HepG2 (cell line): ENCODE measurements around the gene ESAM. TPM values are rescaled to one million over a fixed set of nuclear protein-coding genes. Genes with fewer than 3 reads are reported as not detected.

ENCODE experiments used
- AKAP8 ChIP-seq: sonication (generic); formaldehyde crosslinking; IDR thresholded peaks from 2 replicates; pipeline ENCODE4 v1.5.1; 2020; ENCODE audit warnings: mild to moderate bottlenecking, missing genetic modification reagents
- FUBP1 ChIP-seq: sonication (generic); formaldehyde crosslinking; IDR thresholded peaks from 2 replicates; pipeline ENCODE4 v1.5.1; 2020; ENCODE audit warnings: missing genetic modification reagents, mild to moderate bottlenecking, borderline replicate concordance
- GABPB1 ChIP-seq: IDR thresholded peaks from 2 replicates; pipeline ENCODE4 v1.6.1; 2016; ENCODE audit warnings: mild to moderate bottlenecking, missing genetic modification reagents, moderate library complexity, missing compliant biosample characterization
- MLXIP ChIP-seq: sonication (generic); formaldehyde crosslinking; IDR thresholded peaks from 2 replicates; pipeline ENCODE4 v1.9.0; 2021; ENCODE audit warnings: missing genetic modification reagents, borderline replicate concordance
- REPIN1 ChIP-seq: sonication (generic); formaldehyde crosslinking; IDR thresholded peaks from 2 replicates; pipeline ENCODE4 v1.8.0; 2022; ENCODE audit warnings: missing genetic modification reagents, low read depth, mild to moderate bottlenecking, borderline replicate concordance
- RERE ChIP-seq: IDR thresholded peaks from 2 replicates; pipeline ENCODE4 v1.6.1; 2016; ENCODE audit warnings: low read depth, missing genetic modification reagents, missing compliant biosample characterization
- SOX6 ChIP-seq, 2 experiments: fragments of 450-650 bp in 1 of 2; sonication (generic) in 1 of 2; formaldehyde crosslinking in 1 of 2; IDR thresholded peaks; 2 replicates each; pipeline versions ENCODE4 v1.4.0 to v1.6.1; 2017 to 2020; ENCODE audit warnings: antibody characterized with exemption in 1 of 2, mild to moderate bottlenecking in 1 of 2, missing genetic modification reagents in 1 of 2
- TFE3 ChIP-seq: IDR thresholded peaks from 2 replicates; pipeline ENCODE4 v1.6.1; 2016
- U2AF2 ChIP-seq: fragments of 200-400 bp; formaldehyde crosslinking; IDR thresholded peaks from 2 replicates; pipeline ENCODE4 v1.6.1; 2017; ENCODE audit warnings: low read depth, mild to moderate bottlenecking, low read length
- ZNF512B ChIP-seq: sonication (generic); formaldehyde crosslinking; IDR thresholded peaks from 2 replicates; pipeline ENCODE4 v1.5.1; 2020; ENCODE audit warnings: missing genetic modification reagents, mild to moderate bottlenecking, borderline replicate concordance
- ZNF530 ChIP-seq: sonication (generic); formaldehyde crosslinking; IDR thresholded peaks from 2 replicates; pipeline ENCODE4 v1.5.0; 2020; ENCODE audit warnings: low read depth, mild to moderate bottlenecking, missing genetic modification reagents
- ZNF749 ChIP-seq: sonication (generic); formaldehyde crosslinking; IDR thresholded peaks from 2 replicates; pipeline ENCODE4 v1.8.0; 2022; ENCODE audit warnings: mild to moderate bottlenecking, missing genetic modification reagents, moderate library complexity, borderline replicate concordance
- polyA plus RNA-seq, 8 experiments: library from polyadenylated mRNA; depleted of rRNA in 3 of 8; stranded (reverse) in 7 of 8; unstranded in 1 of 8; fragments of >200 nt; fragmentation: Illumina TruSeq in 4 of 8; extraction: Trizol in 4 of 8; gene quantifications; 2 replicates each; pipeline versions ENCODE4 v1.2.1 to v1.2.3, GENCODE V29; 2011 to 2016; ENCODE audit warnings: low read depth in 4 of 8, missing spikeins in 1 of 8, mixed read lengths in 1 of 8; ENCODE audit not compliant: insufficient read depth in 1 of 8
- total RNA-seq, 5 experiments: library from RNA; depleted of rRNA; stranded (reverse); fragments of >200 nt; fragmentation: Illumina TruSeq; extraction: Trizol; gene quantifications; 2 replicates each; pipeline ENCODE4 v1.2.3, GENCODE V29; 2016; ENCODE audit warnings: low read depth in 1 of 5

The ESAM gene
- total and polyA plus RNA-seq, 2 of the 13 experiments (the other 11 are each of a cell fraction or from before 2014, with no cell fraction given) = 1.2 to 6.8 TPM

- no peak for TF ChIP-seq ZNF512B (CRISPR knock-in tag)
- no peak for TF ChIP-seq U2AF2
- peak; percentile 95 for TF ChIP-seq GABPB1 (CRISPR knock-in tag)
- no peak for TF ChIP-seq SOX6 (IDR thresholded peaks at IDR 0.05)
- peak; percentile 68 for TF ChIP-seq SOX6 (CRISPR knock-in tag; IDR thresholded peaks at IDR 0.05)
- no peak for TF ChIP-seq MLXIP
- TF ChIP-seq REPIN1 = peak; percentile 57; the same call in 1 of the 2 replicates
- TF ChIP-seq ZNF749 = peak; percentile 61; the same call in 1 of the 2 replicates
- TF ChIP-seq AKAP8 (CRISPR knock-in tag) = peak; percentile 89; the same call in 1 of the 2 replicates
- TF ChIP-seq RERE = no peak
- no peak for TF ChIP-seq ZNF530 (CRISPR knock-in tag)
- peak; percentile 29; the same call in 1 of the 2 replicates for TF ChIP-seq TFE3
- TF ChIP-seq FUBP1 (CRISPR knock-in tag) = no peak
These were observed 38.3 kb upstream of the ESAM start, which contains the start of gene MSANTD2 (continued) for GRCh38 chr11:124800226-124800929.
